Activated CD4-positive, alpha-beta T cell treated with anti-CD3 and anti-CD28 coated beads for 4 hours (primary cell): Measurements from ENCODE around the gene GZMM.

Source experiments
- DNase-seq, 2 donors: peaks; one replicate each; pipeline ENCODE4 v3.0.0-alpha.2; 2020

The GZMM gene

DNA sequence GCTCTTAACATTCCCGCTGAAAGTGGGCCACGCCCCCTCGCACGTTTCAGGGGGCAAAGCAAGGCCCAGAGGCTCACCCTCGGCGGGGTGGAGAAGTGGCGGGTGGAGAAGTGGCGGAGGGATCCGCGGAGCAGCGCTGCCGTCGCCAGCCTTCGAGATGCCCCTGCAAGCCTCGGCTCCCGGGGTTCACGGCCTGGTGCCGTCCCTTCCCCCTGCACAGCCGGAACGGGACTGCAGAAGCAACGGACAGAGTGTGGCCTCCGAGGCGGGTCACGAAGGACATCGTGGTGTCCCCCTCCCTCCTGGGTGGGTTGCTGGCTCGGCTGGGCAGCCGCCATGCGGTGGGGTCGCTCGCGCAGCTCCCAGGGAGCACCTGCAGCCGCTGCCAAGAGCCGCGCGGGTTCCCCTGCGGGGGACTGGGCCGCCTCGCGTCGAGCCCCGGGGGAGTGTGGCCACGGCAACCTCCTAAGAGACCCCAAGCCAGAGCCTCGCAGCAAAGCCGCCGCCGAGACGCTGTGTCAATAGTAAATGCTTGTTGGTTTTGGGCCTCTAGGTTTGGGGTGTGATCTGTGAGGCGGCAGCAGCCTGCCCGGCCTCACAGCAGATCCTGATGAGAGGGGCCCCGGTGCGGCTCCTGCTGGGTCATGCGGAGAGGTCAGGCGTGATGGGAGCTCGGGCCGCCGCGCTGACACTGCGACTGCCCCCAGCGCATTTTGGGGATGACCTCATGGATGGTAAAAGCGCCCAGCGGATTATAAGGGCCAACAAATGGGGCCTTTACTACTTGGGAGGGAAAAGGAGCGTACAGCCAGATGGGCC is 31.1 kb upstream of the GZMM start:
- no peak for DNase-seq

DNA sequence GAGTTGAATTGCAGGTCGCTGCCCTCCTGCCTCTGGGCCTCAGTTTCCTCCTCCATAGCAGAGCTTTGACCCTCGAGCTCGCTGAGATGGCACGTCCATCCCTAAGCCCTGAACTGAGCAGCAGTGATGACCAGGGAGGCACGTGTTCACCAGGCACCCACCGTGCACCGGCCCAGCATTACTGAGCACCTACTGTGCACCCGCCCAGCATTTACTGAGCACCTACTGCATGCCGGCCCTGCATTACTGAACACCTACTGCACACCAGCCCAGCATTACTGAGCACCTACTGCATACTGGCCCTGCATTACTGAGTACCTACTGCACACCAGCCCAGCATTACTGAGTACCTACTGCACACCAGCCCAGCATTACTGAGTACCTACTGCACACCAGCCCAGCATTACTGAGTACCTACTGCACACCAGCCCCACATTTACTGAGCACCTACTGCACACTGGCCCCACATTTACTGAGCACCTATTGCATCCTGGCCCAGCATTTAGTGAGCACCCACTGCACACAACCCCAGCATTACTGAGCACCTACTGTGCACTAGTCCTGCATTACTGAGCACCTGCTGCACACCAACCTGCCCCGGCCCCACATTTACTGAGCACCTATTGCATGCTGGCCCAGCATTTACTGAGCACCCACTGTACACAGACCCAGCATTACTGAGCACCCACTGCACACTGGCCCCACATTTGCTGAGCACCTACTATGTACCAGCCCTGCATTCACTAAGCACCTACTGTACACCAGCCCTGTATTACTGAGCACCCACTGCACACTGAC is 30.3 kb upstream of the GZMM start:
- DNase-seq = no peak

DNA sequence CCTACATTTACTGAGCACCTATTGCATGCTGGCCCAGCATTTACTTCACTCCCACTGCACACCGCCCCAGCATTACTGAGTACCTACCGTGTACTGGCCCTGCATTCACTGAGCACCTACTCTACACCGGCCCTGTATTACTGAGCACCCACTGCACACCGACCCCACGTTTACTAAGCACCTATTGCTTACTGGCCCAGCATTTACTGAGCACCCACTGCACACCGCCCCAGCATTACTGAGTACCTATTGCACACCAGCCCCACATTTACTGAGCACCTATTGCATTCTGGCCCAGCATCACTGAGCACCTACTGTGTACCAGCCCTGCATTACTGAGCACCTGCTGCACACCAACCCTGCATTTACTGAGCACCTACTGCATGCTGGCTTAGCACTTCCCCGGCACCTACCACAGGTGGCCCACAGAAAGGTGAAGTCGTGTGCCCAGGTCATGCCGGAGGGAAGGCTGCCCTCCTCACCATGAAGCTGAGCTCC is 29.6 kb upstream of the GZMM start:
- no peak for DNase-seq

DNA sequence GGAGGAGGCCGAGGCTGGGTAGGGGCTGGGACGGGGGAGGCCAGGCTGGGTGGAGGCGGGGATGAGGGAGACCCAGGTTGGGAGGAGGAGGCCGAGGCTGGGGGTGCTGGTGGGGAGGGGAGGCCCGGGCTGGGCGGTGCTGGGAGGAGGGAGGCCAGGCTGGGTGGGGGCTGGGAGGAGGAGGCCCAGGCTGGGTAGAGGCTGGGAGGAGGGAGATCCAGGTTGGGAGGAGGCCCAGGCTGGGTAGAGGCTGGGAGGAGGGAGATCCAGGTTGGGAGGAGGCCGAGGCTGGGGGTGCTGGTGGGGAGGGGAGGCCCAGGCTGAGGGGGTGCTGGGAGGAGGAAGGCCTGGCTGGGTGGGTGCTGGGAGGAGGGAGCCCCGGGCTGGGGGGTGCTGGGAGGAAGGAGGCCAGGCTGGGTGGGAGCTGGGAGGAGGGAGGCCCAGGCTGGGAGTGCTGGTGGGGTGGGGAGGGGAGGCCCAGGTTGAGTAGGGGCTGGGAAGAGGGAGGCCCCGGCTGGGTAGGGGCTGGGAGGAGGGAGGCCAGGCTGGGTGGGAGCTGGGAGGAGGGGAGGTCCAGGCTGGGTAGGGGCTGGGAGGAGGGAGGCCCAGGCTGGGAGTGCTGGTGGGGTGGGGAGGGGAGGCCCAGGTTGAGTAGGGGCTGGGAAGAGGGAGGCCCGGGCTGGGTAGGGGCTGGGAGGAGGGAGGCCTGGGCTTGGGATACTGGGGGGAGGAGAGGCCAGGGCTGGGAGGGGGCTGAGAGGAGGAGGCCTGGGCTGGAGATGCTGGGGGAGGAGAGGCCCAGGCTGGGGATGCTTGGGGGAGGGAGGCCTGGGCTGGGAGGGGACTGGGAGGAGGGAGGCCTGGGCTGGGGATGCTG is 25.9 kb upstream of the GZMM start:
- no peak for DNase-seq

DNA sequence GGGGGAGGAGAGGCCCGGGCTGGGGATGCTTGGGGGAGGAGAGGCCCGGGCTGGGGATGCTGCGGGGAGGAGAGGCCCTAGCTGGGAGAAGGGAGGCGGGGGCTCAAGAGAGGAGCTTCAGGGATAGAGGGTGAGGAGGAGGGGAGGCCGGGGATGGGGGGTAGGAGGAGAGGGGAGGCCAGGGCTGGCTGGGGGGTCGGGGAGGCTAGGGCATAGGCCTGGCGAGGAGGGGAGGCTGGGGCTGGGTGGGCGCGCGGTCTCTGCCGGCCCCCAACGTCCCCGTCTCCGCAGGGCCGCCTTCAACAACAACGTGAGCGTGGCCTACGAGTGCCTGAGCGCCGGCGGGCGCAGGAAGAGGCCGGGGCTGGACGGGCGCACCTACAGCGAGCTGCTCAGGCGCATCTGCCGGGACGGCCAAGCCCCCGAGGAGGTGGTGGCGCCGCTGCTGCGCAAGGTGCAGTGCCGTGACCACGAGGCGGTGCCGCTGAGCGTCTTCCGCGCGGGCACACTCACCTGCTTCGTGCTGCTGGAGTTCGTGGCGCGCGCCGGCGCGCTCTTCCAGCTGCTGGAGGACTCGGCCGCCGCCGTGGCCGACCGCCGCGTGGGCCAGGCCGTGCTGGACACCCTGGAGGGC is 25.1 kb upstream of the GZMM start:
- peak; percentile 66 to 72 for DNase-seq

DNA sequence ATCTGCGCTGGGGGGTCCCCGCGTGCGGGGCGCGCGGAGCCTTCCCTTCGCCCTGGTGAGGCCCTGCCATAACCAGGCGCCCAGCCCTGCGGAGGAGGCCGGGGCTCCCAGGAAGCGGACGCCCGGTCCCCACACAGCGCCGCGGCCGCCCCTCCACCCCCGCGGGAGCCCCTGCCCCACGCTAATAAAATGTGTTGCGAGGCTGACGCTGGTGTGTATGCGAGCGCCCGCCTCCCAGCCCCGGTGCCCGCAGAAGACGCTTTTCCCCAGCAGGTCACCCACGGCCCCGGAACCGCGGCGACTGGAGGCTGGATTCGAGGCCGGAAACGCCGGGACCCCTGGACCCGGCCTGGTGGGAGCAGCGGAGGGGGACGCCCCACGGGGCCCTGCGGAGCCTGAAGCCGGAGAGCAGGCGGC is 24.4 kb upstream of the GZMM start:
- no peak for DNase-seq

DNA sequence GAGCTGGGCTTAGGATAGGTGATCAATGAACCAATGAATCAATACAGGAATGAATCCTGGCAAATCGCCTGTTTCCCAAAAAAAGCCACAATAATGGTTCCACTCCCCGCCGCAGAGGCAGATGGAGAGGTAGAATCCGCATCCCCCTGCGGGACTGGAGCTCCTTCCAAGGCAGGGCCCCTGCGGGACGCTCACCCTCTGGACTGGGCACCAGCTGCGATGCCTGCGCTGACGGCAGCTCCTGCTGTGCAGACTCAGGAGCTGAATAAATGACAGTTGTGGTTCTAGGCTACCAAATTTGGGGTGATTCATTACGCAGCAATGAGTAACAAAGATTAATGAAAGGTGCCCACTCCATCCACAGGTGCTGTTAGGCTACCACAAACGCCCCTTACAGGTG is 21.1 kb upstream of the GZMM start:
- DNase-seq = no peak

DNA sequence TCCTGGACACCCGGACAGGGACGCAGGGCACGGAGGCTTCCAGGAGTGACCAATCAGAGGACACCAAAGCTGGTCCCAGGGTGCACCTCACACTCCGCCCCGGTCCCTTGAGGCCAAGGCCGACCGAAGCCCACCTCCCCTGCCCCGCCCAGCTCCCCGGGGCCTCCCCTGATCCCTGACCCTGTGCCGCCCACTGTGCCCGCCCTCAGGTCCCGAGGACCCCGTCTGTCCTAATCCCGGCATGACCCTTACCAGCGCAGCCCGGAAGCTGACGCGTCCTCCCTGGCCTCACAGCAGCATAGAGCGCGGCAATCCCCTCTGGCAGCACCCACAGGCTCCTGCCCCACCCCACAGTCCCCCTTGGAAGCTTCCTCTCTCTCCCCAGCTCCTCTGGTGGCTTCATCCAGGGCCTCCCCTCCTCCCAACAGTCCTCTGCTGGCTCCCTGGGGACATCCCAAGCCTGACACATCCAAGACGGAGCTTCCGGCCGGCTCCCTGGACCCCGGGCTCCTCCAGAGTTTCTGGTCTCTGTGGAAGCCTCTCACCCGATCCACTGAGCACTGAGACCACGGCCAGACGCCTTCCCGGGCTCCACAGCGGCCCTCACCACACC is 19.7 kb upstream of the GZMM start:
- DNase-seq = no peak

DNA sequence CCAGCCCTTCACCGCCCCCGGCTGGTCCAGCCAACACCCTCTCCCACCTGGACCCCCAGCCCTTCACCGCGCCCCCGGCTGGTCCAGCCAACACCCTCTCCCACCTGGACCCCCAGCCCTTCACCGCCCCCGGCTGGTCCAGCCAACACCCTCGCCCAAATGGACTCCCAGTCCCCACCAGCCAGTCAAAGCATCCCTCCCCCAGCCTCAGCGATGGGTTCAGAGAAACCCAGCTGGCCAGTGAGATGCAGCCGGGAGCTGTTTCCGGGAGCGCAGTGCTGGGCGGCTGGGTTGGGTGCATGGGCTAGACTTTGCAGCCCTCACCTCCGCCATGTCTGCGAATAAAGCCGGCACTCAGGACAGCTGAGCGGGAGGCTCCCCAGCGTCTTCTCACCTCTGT is 18.8 kb upstream of the GZMM start:
- DNase-seq = no peak

DNA sequence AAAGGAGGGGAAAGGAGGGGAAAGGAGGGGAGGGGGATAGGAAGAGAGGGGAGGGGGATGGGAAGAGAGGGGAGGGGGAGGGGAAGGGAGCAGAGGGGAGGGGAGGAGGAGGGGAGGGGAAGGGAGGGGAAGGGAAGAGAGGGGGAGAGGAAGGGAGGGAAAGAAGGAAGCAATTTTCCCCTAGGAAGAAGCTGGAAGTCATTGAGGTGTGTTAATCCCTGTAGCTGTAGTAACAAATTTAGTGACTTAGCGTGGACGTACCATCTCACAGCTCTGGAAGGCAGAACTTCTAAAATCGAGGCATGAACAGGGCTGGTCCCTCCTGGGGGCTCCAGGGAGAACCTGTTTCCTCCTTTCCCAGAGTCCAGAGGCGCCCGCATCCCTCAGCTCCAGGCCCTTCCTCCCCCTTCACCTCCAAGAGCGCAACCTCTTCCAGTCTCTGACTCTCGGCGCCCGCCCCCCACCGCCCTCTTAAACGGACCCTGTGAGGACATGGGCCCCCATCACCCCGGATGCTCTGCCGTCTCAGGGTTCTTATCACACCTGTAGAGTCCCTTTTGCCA is 17.9 kb upstream of the GZMM start:
- no peak for DNase-seq

DNA sequence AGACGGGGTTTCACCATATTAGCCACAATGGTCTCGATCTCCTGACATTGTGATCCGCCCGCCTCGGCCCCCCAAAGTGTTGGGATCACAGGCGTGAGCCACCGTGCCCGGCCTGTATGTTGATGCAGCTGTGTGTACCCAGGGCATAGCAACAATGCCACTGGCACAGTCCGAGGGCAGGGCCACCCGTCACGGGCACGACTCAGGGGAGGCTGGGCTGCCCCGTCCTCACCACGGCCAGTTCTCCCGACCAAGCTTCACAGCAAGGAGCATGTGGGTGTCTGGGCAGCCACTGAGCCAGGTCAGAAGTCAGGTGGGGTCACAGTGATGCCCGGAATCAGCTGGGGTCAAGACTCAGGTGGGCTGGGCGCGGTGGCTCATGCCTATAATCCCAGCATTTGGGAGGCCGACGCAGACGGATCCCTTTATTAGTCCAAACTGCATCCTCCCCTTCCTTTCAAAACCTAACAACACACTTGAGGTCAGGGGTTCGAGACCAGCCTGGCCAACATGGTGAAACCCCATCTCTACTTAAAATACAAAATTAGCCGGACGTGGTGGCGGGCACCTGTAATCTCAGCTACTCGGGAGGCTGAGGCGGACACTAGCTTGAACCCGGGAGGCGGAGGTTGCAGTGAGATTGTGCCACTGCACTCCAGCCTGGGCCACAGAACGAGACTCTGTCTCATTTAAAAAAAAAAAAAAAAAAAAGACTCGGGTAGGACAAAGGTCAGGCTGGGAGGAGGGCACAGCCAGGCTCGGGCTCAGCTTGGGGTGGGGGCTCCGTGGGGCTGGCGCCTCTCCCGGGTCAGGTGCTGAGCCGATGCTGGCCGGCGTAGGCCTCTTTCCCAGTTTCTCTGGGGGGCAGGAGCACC is 13.5 kb upstream of the GZMM start:
- no peak for DNase-seq

DNA sequence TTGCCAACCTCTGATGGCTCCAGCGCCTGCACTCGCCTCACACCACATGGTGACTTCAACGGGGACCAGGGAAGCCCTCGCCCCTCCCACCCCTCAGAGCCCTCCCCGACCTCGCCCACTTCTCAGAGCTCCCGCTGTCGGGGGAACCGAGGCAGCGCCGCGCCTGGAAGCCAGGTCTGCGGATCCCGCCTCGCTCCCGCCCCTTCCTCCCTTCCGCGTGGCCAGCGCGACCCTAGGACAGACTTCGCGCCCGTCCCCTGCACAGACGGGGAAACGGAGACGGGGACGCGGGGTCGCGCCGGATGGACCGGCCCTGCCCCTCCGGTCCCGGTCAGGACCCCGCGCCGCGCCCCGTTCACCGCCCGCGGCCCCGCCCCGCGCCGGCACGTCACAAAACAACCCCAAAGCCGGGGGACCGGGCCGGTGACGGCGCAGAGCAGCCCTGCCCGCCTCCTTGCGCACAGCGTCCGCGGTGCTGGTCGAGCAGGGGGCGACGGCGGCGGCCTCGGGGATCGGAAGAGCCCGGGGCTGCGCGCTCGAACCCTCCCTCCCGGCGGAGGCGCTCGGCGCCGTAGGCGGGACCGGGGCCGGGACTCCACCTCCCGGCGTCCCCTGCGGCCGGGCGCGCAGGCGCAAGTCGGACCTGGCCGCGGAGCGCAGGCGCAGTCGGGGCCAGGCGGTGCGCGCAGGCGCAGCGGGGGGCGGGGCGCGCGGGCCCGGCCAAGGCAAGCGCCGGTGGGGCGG is 12.7 kb upstream of the GZMM start:
- DNase-seq = peak; percentile 81 to 86

DNA sequence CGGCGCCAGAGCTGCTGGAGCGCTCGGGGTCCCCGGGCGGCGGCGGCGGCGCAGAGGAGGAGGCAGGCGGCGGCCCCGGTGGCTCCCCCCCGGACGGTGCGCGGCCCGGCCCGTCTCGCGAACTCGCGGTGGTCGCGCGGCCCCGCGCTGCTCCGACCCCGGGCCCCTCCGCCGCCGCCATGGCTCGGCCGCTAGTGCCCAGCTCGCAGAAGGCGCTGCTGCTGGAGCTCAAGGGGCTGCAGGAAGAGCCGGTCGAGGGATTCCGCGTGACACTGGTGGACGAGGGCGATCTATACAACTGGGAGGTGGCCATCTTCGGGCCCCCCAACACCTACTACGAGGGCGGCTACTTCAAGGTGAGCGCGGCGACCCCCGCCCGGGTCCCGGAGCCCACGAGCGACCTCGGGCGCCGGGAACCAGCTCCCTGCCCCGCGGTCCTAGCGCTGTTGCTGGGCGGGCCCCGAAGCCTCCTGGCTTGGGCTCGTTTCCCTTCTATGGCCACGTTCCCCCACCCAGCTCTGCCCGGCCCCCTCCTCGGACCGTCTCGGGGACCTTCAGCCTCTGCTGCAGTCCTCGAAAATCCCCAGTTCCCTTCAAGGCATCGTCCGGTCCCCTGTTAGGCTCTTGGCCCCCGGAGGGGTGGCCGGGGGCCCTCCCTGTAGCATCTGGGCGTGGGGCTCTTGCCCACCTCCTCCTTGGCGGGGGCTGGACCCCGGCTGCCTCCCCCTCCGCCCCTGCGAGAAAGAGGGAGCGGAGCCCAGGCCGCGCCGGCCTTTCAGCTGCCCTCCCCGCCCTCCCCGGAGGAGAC is 11.9 kb upstream of the GZMM start, which contains the start of gene CDC34:
TSS of gene CDC34 (plus strand) at position 8 of the 808 bp plus-strand sequence. CDS start at position 180, 172 bp downstream.
- DNase-seq = no peak

DNA sequence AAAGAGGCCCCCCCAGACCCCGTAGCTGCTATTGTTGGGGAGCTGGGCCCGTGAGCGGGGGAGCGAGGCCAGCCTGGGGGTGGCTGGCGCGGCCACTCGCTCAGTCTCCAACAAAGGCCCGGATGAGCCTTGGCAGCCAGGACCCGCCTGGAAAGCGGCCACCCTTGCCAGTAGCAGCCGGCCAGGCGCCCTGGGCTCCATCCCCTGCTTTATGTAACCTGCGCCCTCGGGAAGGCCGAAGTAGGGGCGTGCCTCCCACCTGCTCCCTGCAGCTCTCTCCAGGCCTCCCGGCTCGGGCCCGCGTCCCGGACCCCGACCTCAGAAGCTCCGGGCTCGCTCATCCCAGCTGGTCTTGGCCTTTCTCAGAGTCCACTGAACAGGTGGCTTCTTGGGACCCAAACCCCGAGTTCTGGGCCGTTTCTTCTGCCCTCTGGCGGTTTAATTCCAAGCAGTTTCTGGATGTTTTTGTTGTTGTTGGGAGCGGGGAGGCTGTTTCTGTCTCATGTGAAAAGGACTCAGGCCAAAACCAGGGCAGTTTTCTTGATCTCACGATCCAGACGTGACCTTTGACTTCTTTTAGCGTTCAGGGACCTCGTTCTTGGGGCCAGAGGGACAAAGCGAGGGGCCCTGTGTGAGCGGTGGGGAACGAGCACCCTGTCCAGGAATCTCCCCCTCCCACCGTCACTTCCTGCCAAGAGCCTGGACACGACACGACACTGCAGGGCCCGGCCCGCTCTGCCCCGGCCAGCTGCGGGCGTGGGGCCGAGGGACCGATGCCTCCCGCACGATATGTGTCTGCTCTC is 11.1 kb upstream of the GZMM start:
- DNase-seq = peak; percentile 33 to 50

DNA sequence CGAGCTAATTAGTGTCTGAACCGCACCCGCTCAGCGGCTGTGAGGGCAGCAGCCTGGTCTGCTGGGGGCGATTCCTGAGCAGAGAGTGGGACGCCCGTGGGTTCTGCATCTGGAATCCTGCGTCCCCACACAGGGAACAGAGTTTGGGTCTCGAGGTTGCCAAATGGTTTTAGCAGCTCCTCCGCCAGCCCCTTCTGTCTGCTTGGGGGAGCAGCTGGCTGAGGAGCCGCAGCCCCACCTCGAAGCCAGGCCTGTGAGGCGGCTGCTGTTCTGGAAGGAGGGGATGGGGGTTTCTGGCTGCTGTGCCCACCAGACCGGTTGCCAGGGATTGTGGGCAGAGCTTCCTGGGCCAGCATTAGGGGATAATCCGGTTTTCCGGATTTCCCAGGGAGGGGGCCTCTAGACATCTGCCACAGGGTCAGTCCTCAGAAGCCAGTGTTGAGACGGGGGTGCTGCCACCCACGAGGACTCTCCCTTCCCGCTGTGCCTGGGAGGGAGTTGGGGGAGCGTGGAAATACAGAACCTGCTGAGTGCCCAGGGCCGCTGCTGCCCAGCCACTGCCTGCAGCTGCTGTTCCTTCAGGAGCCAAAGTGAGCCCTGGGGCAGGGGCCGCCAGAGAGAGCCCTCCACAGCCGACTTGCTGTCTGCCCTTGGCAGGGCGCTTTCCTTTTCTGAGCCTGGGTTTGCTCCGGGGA is 10.3 kb upstream of the GZMM start:
- no peak for DNase-seq

DNA sequence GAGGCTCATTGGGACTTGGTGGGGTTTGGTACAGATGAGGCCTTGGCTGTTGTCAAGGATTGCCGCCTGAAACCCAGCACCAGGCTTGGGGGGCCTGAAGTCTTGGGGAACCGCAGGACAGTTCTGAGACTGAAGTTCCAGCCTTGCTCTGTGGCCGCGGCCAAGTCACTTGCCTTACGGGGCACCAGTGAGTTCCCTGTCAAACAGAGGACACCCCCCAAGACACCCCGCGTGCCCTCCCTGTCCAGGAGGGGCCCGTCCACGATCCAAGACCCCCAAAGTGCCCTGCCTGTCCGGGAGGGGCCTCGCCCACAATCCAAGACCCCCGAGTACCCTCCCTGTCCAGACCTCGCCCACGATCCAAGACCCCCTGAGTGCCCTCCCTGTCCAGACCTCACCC is 9.8 kb upstream of the GZMM start:
- DNase-seq = no peak
